Measurements from ENCODE around the gene TLX3. TPM values are rescaled to one million over a fixed set of nuclear protein-coding genes. Genes with fewer than 3 reads are reported as not detected.
"Not testable (repeated sequence)": the region's sequence is repeated elsewhere in the genome, so short reads cannot be mapped to it uniquely, and the experiment has no call there.

Gene TLX3
- total and polyA plus RNA-seq, 2 of the 8 experiments (the other 6 are each of a cell fraction or from before 2014, with no cell fraction given) = not detected

DNA sequence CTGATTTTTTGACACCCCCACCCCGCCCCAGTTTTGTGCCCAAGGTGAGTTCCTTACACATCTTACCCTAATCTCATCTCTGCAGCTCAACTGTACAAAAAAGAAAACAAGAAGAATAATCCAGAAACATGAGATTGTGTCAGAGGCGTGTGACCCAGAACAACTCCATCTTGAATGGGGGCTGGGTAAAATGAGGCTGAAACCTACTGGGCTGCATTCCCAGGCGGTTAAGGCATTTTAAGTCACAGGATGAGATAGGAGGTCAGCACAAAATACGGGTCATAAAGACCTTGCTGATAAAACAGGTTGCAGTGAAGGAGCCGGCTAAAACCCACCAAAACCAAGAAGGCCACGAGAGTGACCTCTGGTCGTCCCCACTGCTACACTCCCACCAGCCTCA, 52.1 kb downstream of the TLX3 start:
- not testable (repeated sequence) for DNase-seq (ENCODE audit: low read depth in 1 of 2, low spot score in 2 of 2); H2BK15ac ChIP-seq (ENCODE audit: low read length); H3K27me3 ChIP-seq (replicated peaks in 1 of 4; ENCODE audit: control insufficient read depth in 3 of 4, extremely low read depth in 1 of 4, insufficient read depth in 3 of 4, low read length in 3 of 4); H3K14ac ChIP-seq (ENCODE audit: insufficient read length); H3K27ac ChIP-seq (ENCODE audit: low read depth, low read length); H3K36me3 ChIP-seq (ENCODE audit: control insufficient read depth in 2 of 4, insufficient read depth in 4 of 4, low read length in 3 of 4); H2BK20ac ChIP-seq (ENCODE audit: low read length); H4K91ac ChIP-seq (replicated peaks; ENCODE audit: insufficient read length, low read length); H2AFZ ChIP-seq (ENCODE audit: low read length); H3K23me2 ChIP-seq (ENCODE audit: low read depth, low read length); H3K9me3 ChIP-seq (ENCODE audit: insufficient read depth in 2 of 2, low read depth in 1 of 2, low read length in 1 of 2); H3K4me2 ChIP-seq (ENCODE audit: insufficient read depth in 1 of 2, low read depth in 2 of 2, low read length in 2 of 2); H3K4ac ChIP-seq (replicated peaks; ENCODE audit: insufficient read length, low read depth, low read length); H4K20me1 ChIP-seq (replicated peaks in 1 of 2; ENCODE audit: control insufficient read depth in 1 of 2, insufficient read depth in 2 of 2, low read length in 2 of 2); H3K79me2 ChIP-seq (ENCODE audit: control insufficient read depth in 1 of 2, insufficient read depth in 2 of 2, low read length in 2 of 2); H2AK5ac ChIP-seq (ENCODE audit: low read depth, low read length); H3K56ac ChIP-seq (replicated peaks; ENCODE audit: insufficient read length, low read depth, low read length); H3K4me3 ChIP-seq (ENCODE audit: extremely low read depth in 1 of 4, insufficient read depth in 2 of 4, low read depth in 3 of 4, low read length in 4 of 4); H4K8ac ChIP-seq (ENCODE audit: extremely low read depth, insufficient read depth, low read length); FAIRE-seq; H3K4me1 ChIP-seq (replicated peaks in 1 of 4; ENCODE audit: control insufficient read depth in 3 of 4, insufficient read depth in 4 of 4, low read length in 3 of 4); H3K23ac ChIP-seq (ENCODE audit: insufficient read length); H3K18ac ChIP-seq (ENCODE audit: extremely low read depth, low read length); H2BK12ac ChIP-seq (ENCODE audit: low read depth, low read length); H3K79me1 ChIP-seq (ENCODE audit: low read depth, low read length); H3K9ac ChIP-seq (replicated peaks in 1 of 4; ENCODE audit: extremely low read depth in 1 of 4, low read depth in 3 of 4, low read length in 3 of 4); H4K5ac ChIP-seq (ENCODE audit: insufficient read length, low read depth, low read length); H2BK5ac ChIP-seq (ENCODE audit: low read depth, low read length); H2BK120ac ChIP-seq (replicated peaks; ENCODE audit: low read depth, low read length)
- WGBS, 2 experiments (ENCODE audit: extremely low coverage in 1 of 2, insufficient coverage in 1 of 2, insufficient read length in 1 of 2, insufficient replicate concordance in 2 of 2, low coverage in 1 of 2, low lambda C conversion rate in 2 of 2, missing lambda C conversion rate in 1 of 2) = 89% methylated on average over 7 of the region's 7 CpGs; no CpG with 5 or more reads in 1 of the 2 experiments
- peak; percentile 36 for TF ChIP-seq ASH2L (IDR thresholded peaks at IDR 0.05; ENCODE audit: low read length)
- ChIA-PET CTCF (ENCODE audit: partially characterized antibody) (interaction anchor here (1.1 to 1.5 kb wide), 2 partner anchors 9 to 10 kb away, joined by 3 to 5 read pairs; no protein-coding TSS in a partner anchor), POLR2A (ENCODE audit: partially characterized antibody) (interaction anchor here (1.1 kb wide), 1 partner anchor 26 kb away, joined by 3 read pairs; no protein-coding TSS in a partner anchor)

Small RNA genes within 50 kb of the gene (small RNA-seq; reads per million reads assigned to genes)
- not detected for gene AC091980.1 (ENCODE audit: insufficient read depth)
- gene RN7SL339P (ENCODE audit: insufficient read depth) = not detected

Other genes starting within 250 kb of the TLX3 start
- 4,042 and 4,211 TPM in 2 replicates for gene NPM1, start 78.6 kb downstream of the TLX3 start, total RNA-seq (2021; fragmentation: NEBNext Ultra II Directional; extraction: Animal tissue kit (Norgen Biotek cat#: 25700))
- gene NPM1, start 78.6 kb downstream of the TLX3 start, polyA plus RNA-seq (2011; rRNA removed) = 2,182 and 2,865 TPM in 2 replicates
- gene FGF18, start 110.4 kb downstream of the TLX3 start, total RNA-seq (2021; fragmentation: NEBNext Ultra II Directional; extraction: Animal tissue kit (Norgen Biotek cat#: 25700)) = 0.63 and 1.3 TPM in 2 replicates
- 0.54 and 0.64 TPM in 2 replicates for gene FGF18, start 110.4 kb downstream of the TLX3 start, polyA plus RNA-seq (2011; rRNA removed)

Measured in H1 (cell line).